ENCODE data around the gene ZNF554. TPM values are rescaled to one million over a fixed set of nuclear protein-coding genes. Genes with fewer than 3 reads are reported as not detected.

Gene ZNF554
- total RNA-seq, 2 donors from 2014 or later, result 3.6 to 4.4 TPM

DNA sequence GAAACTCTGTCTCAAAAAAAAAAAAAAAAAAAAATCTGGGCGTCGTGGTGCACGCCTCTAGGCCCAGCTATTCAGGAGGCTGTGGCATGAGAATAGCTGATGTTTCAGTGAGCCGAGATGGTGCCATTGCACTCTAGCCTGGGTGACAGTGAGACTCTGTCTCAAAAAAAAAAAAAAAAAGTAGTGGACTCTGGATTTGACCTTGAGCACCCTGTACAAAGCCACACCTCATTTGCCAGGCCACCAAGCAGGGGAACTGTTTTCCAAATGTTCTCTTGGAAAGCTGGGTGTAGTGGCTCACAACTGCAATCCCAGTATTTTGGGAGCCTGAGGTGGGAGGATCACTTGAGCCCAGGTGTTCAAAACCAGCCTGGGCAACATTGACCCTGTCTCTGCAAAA lies 17.8 kb downstream of the ZNF554 start:
- TF ChIP-seq CTCF (IDR thresholded peaks at IDR 0.05) (no peak), POLR2A (IDR thresholded peaks at IDR 0.05) (no peak)
- peaks cover 9% of the 10 kb centered on the region for H3K4me1 ChIP-seq
- no peaks in the 10 kb centered on the region for H3K27me3 ChIP-seq
- peaks cover 6 to 16% of the 10 kb centered on the region in 2 donors for H3K36me3 ChIP-seq (replicated peaks in 1 of 2; ENCODE audit: insufficient read depth in 1 of 2, low read depth in 2 of 2)
- WGBS, 2 donors, result 84 to 91% methylated on average over 4 of the region's 4 CpGs
- peaks cover 0 to 26% (median 7%) of the 10 kb centered on the region in 3 donors for H3K9me3 ChIP-seq
- H3K4me3 ChIP-seq, result no peak overlapping the region
- no peak overlapping the region for H3K27ac ChIP-seq
- DNase-seq (no peak), ATAC-seq (no peak)
- intact Hi-C loops (cut with DNase I), result no loop called here

DNA sequence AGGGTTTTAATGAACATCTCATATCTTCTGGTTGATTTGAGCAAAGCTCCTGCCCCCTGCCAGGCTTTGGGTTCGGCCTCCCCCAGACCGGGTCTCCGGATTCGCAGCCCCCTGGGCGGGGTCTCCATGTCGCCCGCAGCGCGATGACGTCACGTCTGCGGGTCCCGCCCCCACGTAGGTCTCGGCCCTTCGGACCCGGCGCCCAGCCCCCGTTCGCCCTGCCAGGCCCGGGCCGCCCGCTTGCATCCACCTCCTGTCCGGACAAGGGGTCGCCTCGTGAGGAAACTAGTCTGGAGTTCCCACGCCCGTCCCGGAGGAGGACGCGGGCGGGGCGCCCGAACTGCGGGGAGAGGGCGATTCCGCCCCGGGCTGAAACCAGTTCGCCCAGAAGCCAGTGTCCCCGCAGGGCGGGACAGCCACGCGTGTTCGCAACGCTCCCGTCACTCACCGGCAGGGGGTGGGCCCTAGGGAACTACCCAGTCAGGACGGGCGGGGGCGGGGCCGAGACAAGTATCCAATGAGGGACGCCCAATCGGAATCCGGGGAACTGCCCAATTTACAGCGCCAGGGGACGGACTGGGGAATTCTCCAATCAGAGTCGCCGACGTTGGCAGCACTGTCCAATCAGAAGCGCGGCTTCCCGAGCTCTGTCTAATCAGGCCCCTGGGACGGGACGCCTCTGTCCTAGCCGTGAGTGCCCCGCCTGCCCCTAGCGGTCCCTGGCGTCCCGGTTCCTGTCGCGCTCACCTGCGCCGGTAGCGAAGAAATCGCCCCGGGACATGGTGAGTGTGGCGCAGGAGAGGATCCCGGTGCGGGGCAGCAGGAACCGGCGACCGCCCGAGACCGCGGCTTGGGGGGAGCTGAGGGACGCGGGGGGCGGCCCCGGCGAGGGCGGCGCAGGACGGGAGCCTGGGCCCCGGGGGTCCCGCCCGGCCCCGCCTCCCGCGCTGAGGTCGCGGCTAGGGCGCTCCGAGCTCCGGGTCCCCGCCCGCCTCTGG lies 21.4 kb downstream of the ZNF554 start, which contains the start of gene ZNF555:
Gene ZNF555, plus strand, starts transcription at position 682 of the 998 bp plus-strand sequence. Its CDS starts 98 bp downstream, at position 780.
- 0% methylated on average over 104 of the region's 106 CpGs; no CpG with 5 or more reads in 1 of the 2 donors for WGBS, 2 donors
- DNase-seq (peak; percentile 100), ATAC-seq (peak; percentile 97)
- peak within 1 kb of the TSS; percentile 86 to 97 (median 93) for H3K27ac ChIP-seq
- intact Hi-C loops (cut with DNase I), result no loop called here
- no peaks in the 10 kb centered on the region for H3K9me3 ChIP-seq
- TF ChIP-seq CTCF (IDR thresholded peaks at IDR 0.05), result peak; percentile 34 to 86 (median 74)
- peak; percentile 12 to 69 (median 65) for TF ChIP-seq POLR2A (IDR thresholded peaks at IDR 0.05)
- peak within 1 kb of the TSS; percentile 52 to 80 for H3K4me3 ChIP-seq
- peaks cover 13% of the 10 kb centered on the region for H3K4me1 ChIP-seq
- no peaks in the 10 kb centered on the region for H3K27me3 ChIP-seq
- H3K36me3 ChIP-seq (replicated peaks in 1 of 2; ENCODE audit: insufficient read depth in 1 of 2, low read depth in 2 of 2), result no peaks in the 10 kb centered on the region

DNA sequence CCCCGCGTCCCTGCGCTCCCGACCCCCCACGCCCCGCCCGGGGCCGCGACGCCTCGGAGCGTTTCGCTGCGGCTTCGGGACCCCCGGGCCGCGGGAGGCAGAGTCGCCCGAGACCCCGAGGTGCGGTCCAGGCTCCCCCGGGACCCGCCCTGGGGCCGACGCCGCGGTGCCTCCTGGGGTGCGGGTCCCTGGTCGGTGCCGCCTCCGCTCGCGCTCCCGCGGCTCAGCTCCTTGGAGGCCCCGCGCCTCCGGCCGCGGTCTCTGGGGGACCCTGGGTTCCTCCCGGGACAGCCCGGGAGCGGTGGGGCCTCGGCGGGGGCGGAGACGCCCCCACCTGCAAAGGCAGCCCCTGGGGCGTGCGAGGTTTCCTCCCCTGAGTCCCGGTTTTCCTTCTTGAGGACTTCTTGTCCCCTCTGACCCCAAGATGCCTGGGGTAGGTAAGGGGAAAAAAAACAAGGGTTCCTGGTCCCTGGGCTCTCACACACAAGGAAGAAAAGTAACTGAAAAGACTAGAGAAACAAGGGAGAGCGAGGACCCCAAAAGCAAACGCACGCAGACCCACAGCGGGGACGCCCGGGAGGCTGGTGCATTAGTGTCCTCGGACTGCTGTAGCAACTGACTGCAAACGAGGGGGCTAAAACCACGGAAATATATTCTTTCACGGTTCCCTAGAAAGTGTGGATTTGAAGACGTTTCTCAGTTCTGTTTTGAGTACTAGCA lies 22.3 kb downstream of the ZNF554 start:
- Histone ChIP-seq H3K4me3 (peak overlapping the region; percentile 52 to 80), H3K27ac (peak overlapping the region in 3 of 4 donors; percentile 86 to 97 (median 94)), H3K27me3 (no peaks in the 10 kb centered on the region), H3K4me1 (peaks cover 13% of the 10 kb centered on the region), H3K36me3 (replicated peaks in 1 of 2; ENCODE audit: insufficient read depth in 1 of 2, low read depth in 2 of 2) (no peaks in the 10 kb centered on the region), H3K9me3 (no peaks in the 10 kb centered on the region)
- TF ChIP-seq POLR2A (IDR thresholded peaks at IDR 0.05) (no peak), CTCF (IDR thresholded peaks at IDR 0.05) (no peak)
- 2 to 21% methylated on average over 11 to 43 of the region's 62 CpGs for WGBS, 2 donors
- ATAC-seq (no peak), DNase-seq (peak in 2 of 4 donors; percentile 11 to 16)
- intact Hi-C loops (cut with DNase I), result no loop called here

- 83 to 100% methylated on average over 2 of the region's 2 CpGs for WGBS, 2 donors
- Histone ChIP-seq H3K4me3 (no peak overlapping the region), H3K27ac (no peak overlapping the region), H3K36me3 (replicated peaks in 1 of 2; ENCODE audit: insufficient read depth in 1 of 2, low read depth in 2 of 2) (no peaks in the 10 kb centered on the region), H3K27me3 (no peaks in the 10 kb centered on the region), H3K9me3 (no peaks in the 10 kb centered on the region), H3K4me1 (peaks cover 13% of the 10 kb centered on the region)
- DNase-seq (no peak), ATAC-seq (no peak)
- intact Hi-C loops (cut with DNase I), result no loop called here
- TF ChIP-seq CTCF (IDR thresholded peaks at IDR 0.05) (no peak), POLR2A (IDR thresholded peaks at IDR 0.05) (no peak)
Observed at GRCh38 chr19:2845107-2845506, 25.4 kb downstream of the ZNF554 start.
